Measurements from ENCODE around the gene ZNF777. TPM values are rescaled to one million over a fixed set of nuclear protein-coding genes. Genes with fewer than 3 reads are reported as not detected.

ZNF777 gene
- total RNA-seq, 1 donor from 2014 or later, result 17.2 TPM

DNA sequence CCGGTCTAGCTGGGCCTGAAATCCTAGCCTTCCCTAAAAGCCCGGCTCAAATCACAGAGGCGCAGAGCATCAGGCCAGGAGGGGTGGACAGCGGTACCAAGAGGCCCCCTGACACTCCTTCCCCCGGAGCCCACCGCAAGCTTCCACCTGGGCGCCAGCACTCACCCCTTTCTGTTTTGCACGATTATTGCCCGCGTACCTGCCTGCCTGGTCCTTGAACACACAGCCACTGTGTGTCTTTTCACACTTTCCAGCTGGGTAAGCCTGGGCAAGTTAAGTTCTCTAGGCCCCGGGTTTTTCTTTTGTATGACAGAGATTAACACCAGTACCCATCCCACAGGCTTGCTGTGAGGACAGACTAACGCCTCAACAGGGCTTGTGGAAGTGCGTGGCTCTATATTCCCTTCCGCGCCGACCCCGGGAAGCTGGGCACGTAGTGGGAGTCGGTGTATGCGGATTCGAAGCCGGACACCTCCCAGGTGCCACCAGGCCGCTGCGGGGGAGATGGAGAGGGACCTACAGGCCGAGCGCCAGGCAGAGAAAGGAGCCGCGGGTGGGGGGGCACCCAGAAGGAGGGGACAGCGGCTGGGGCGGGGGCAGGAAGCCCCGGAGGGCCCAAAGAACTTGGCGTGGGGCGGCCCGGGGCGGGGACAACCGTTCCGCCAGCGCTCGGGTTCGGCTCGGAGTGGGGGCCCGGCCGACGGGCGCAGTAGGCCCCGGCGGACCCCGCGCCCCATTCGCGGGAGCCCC, 36.0 kb upstream of the ZNF777 start:
- Mint-ChIP-seq H3K9me3 (ENCODE audit: unreplicated experiment) (no peaks in the 10 kb centered on the region), H3K27me3 (ENCODE audit: low read depth, unreplicated experiment) (peaks cover 30% of the 10 kb centered on the region), H3K4me1 (ENCODE audit: low read depth, unreplicated experiment) (peaks cover 12% of the 10 kb centered on the region), H3K27ac (ENCODE audit: unreplicated experiment) (peak overlapping the region; percentile 83), H3K4me3 (ENCODE audit: unreplicated experiment) (peak overlapping the region; percentile 98), H3K36me3 (ENCODE audit: low read depth, unreplicated experiment) (peaks cover 7% of the 10 kb centered on the region)
- H4K20me1 ChIP-seq (ENCODE audit: insufficient read depth, low read length), result peaks cover 19% of the 10 kb centered on the region
- H3K4me2 ChIP-seq (ENCODE audit: low read length), result peak overlapping the region; percentile 94
- H3K27ac ChIP-seq (ENCODE audit: low read depth, low read length), result peak overlapping the region; percentile 44
- no peaks in the 10 kb centered on the region for H3K9me3 ChIP-seq (ENCODE audit: insufficient read depth, low read depth, low read length)
- H3K79me2 ChIP-seq (ENCODE audit: insufficient read depth, low read length), result peaks cover 27% of the 10 kb centered on the region
- H2AFZ ChIP-seq (ENCODE audit: low read depth, low read length), result peak overlapping the region; percentile 67
- peaks cover 3% of the 10 kb centered on the region for H3K27me3 ChIP-seq (ENCODE audit: insufficient read depth, low read length)
- TF ChIP-seq, protein P1, sequence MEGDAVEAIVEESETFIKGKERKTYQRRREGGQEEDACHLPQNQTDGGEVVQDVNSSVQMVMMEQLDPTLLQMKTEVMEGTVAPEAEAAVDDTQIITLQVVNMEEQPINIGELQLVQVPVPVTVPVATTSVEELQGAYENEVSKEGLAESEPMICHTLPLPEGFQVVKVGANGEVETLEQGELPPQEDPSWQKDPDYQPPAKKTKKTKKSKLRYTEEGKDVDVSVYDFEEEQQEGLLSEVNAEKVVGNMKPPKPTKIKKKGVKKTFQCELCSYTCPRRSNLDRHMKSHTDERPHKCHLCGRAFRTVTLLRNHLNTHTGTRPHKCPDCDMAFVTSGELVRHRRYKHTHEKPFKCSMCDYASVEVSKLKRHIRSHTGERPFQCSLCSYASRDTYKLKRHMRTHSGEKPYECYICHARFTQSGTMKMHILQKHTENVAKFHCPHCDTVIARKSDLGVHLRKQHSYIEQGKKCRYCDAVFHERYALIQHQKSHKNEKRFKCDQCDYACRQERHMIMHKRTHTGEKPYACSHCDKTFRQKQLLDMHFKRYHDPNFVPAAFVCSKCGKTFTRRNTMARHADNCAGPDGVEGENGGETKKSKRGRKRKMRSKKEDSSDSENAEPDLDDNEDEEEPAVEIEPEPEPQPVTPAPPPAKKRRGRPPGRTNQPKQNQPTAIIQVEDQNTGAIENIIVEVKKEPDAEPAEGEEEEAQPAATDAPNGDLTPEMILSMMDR (IDR thresholded peaks at IDR 0.05; ENCODE audit: insufficient read depth, low read depth, low read length), result no peak
- no peak for TF ChIP-seq EZH2 (IDR thresholded peaks at IDR 0.05; ENCODE audit: insufficient read depth, low read length)
- H3K9ac ChIP-seq (ENCODE audit: low read length), result peak overlapping the region; percentile 83
- FAIRE-seq, result no peak
- peaks cover 11% of the 10 kb centered on the region for H3K36me3 ChIP-seq (ENCODE audit: insufficient read depth, low read length)
- peaks cover 9% of the 10 kb centered on the region for H3K4me1 ChIP-seq (ENCODE audit: insufficient read depth, low read length)
- DNase-seq (ENCODE audit: low read depth), result peak; percentile 22
- peak overlapping the region; percentile 81 for H3K4me3 ChIP-seq (ENCODE audit: insufficient read depth, low read depth, low read length)

DNA sequence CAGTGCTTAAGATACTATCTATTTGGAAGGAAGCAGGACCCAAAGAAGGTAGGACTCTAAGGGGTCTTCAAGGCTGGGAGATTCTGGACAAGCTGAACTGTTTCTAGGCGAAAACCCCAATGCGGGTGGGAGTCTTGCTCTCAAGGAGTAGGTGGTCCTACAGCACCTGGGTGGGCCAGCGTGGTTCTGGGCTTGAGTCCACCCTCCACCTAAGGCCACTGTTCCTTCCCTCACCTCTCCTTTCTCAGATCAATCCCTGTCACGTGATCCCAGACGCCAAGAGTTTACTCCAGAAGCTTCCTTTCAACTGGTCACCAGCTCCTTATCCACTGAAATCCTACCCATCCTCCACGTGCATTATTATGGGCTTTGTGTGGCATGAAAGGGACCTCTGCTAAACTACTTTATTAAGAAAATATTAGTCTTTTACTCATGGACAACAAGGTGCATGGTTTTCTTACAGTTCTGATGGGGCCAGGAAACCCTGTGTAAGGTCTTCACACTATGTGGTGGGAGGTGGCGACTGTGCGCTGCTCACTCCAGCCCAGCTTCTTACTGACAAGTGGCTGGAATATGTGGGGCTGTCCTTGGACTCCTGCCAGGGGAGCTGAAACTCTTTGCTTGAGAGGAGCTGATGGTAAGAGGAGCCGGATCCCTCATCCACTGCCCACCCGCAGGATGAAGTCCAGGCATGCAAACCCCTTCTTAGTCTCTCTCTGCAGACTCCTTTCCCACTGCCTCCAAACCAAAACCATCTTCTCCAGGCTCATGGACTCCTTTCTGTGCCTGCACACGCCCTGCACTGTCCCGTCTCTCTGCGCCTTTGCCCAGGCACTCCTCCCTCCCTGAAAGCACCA, 35.2 kb upstream of the ZNF777 start:
- Histone ChIP-seq H2AFZ (ENCODE audit: low read depth, low read length) (peak overlapping the region; percentile 34), H3K9me3 (ENCODE audit: insufficient read depth, low read depth, low read length) (no peaks in the 10 kb centered on the region), H3K4me1 (ENCODE audit: insufficient read depth, low read length) (peaks cover 9% of the 10 kb centered on the region), H3K4me2 (ENCODE audit: low read length) (peak overlapping the region; percentile 94), H3K9ac (ENCODE audit: low read length) (peak overlapping the region; percentile 83), H3K27me3 (ENCODE audit: insufficient read depth, low read length) (peaks cover 3% of the 10 kb centered on the region), H4K20me1 (ENCODE audit: insufficient read depth, low read length) (peaks cover 19% of the 10 kb centered on the region), H3K4me3 (ENCODE audit: insufficient read depth, low read depth, low read length) (peak overlapping the region; percentile 81), H3K27ac (ENCODE audit: low read depth, low read length) (no peak overlapping the region), H3K79me2 (ENCODE audit: insufficient read depth, low read length) (peaks cover 27% of the 10 kb centered on the region), H3K36me3 (ENCODE audit: insufficient read depth, low read length) (peaks cover 18% of the 10 kb centered on the region)
- DNase-seq (ENCODE audit: low read depth), result peak; percentile 76
- Mint-ChIP-seq H3K36me3 (ENCODE audit: low read depth, unreplicated experiment) (peaks cover 11% of the 10 kb centered on the region), H3K27ac (ENCODE audit: unreplicated experiment) (peak overlapping the region; percentile 58), H3K4me1 (ENCODE audit: low read depth, unreplicated experiment) (peaks cover 12% of the 10 kb centered on the region), H3K4me3 (ENCODE audit: unreplicated experiment) (peak overlapping the region; percentile 98), H3K27me3 (ENCODE audit: low read depth, unreplicated experiment) (peaks cover 26% of the 10 kb centered on the region), H3K9me3 (ENCODE audit: unreplicated experiment) (no peaks in the 10 kb centered on the region)
- peak; percentile 43 for FAIRE-seq
- TF ChIP-seq EZH2 (IDR thresholded peaks at IDR 0.05; ENCODE audit: insufficient read depth, low read length), result no peak
- TF ChIP-seq, protein P1 (IDR thresholded peaks at IDR 0.05; ENCODE audit: insufficient read depth, low read depth, low read length), result no peak
